HepG2 (cell line): ENCODE data around the gene VEZT. TPM values are rescaled to one million over a fixed set of nuclear protein-coding genes. Genes with fewer than 3 reads are reported as not detected.
A peak's percentile ranks its signal among the peaks of the same experiment; 100 is the strongest.

Source experiments
- ARNTL ChIP-seq: sonication (generic); formaldehyde crosslinking; IDR thresholded peaks from 2 replicates; pipeline ENCODE4 v1.4.0; 2020; ENCODE audit warnings: mild to moderate bottlenecking, missing genetic modification reagents
- GATAD2A ChIP-seq: IDR thresholded peaks from 2 replicates; pipeline ENCODE4 v1.6.1; 2016
- IKZF4 ChIP-seq: sonication (generic); formaldehyde crosslinking; IDR thresholded peaks from 2 replicates; pipeline ENCODE4 v1.5.1; 2020; ENCODE audit warnings: borderline replicate concordance, mild to moderate bottlenecking, low read depth, missing genetic modification reagents; ENCODE audit errors: not compliant biosample characterization
- MLLT10 ChIP-seq: sonication (generic); formaldehyde crosslinking; IDR thresholded peaks from 2 replicates; pipeline ENCODE4 v1.4.0; 2020; ENCODE audit warnings: missing genetic modification reagents
- MXD4 ChIP-seq: IDR thresholded peaks from 2 replicates; pipeline ENCODE4 v1.6.1; 2016; ENCODE audit warnings: mild to moderate bottlenecking, missing biosample characterization, missing genetic modification reagents
- NONO ChIP-seq, 2 experiments: fragments of 450-650 bp in 1 of 2; sonication (generic) in 1 of 2; formaldehyde crosslinking in 1 of 2; IDR thresholded peaks in 1 of 2; conservative IDR thresholded peaks in 1 of 2; 2 replicates each; pipeline versions ENCODE4 v1.6.1 to v1.8.0; 2017 to 2022; ENCODE audit warnings: mild to moderate bottlenecking in 1 of 2, missing genetic modification reagents in 1 of 2, moderate library complexity in 1 of 2
- RNF2 ChIP-seq: fragments of 450-650 bp; conservative IDR thresholded peaks from 2 replicates; pipeline ENCODE4 v1.6.1; 2016; ENCODE audit warnings: low read depth
- RXRB ChIP-seq: IDR thresholded peaks from 2 replicates; pipeline ENCODE4 v1.6.1; 2016; ENCODE audit warnings: borderline replicate concordance, missing genetic modification reagents, missing compliant biosample characterization
- SSRP1 ChIP-seq: IDR thresholded peaks from 2 replicates; pipeline ENCODE4 v1.6.1; 2016; ENCODE audit warnings: control low read depth
- ZC3H13 ChIP-seq: sonication (generic); formaldehyde crosslinking; IDR thresholded peaks from 2 replicates; pipeline ENCODE4 v1.8.1; 2023; ENCODE audit warnings: mild to moderate bottlenecking, missing genetic modification reagents, moderate library complexity
- ZFP82 ChIP-seq: sonication (generic); formaldehyde crosslinking; IDR thresholded peaks from 2 replicates; pipeline ENCODE4 v1.5.1; 2020; ENCODE audit warnings: mild to moderate bottlenecking, missing genetic modification reagents, borderline replicate concordance
- ZNF367 ChIP-seq: sonication (generic); formaldehyde crosslinking; IDR thresholded peaks from 2 replicates; pipeline ENCODE4 v1.4.0; 2020; ENCODE audit warnings: missing genetic modification reagents, borderline replicate concordance
- ZNF589 ChIP-seq: sonication (generic); formaldehyde crosslinking; conservative IDR thresholded peaks from 2 replicates; pipeline ENCODE4 v1.8.0; 2022; ENCODE audit warnings: mild to moderate bottlenecking, moderate library complexity, missing genetic modification reagents
- ZNF646 ChIP-seq: sonication (generic); formaldehyde crosslinking; IDR thresholded peaks from 2 replicates; pipeline ENCODE4 v1.9.0; 2021; ENCODE audit warnings: mild to moderate bottlenecking, missing genetic modification reagents
- ZSCAN9 ChIP-seq: IDR thresholded peaks from 2 replicates; pipeline ENCODE4 v1.6.1; 2016; ENCODE audit warnings: borderline replicate concordance
- polyA plus RNA-seq, 8 experiments: library from polyadenylated mRNA; depleted of rRNA in 3 of 8; stranded (reverse) in 7 of 8; unstranded in 1 of 8; fragments of >200 nt; fragmentation: Illumina TruSeq in 4 of 8; extraction: Trizol in 4 of 8; gene quantifications; 2 replicates each; pipeline versions ENCODE4 v1.2.1 to v1.2.3, GENCODE V29; 2011 to 2016; ENCODE audit warnings: low read depth in 4 of 8, missing spikeins in 1 of 8, mixed read lengths in 1 of 8; ENCODE audit not compliant: insufficient read depth in 1 of 8
- total RNA-seq, 5 experiments: library from RNA; depleted of rRNA; stranded (reverse); fragments of >200 nt; fragmentation: Illumina TruSeq; extraction: Trizol; gene quantifications; 2 replicates each; pipeline ENCODE4 v1.2.3, GENCODE V29; 2016; ENCODE audit warnings: low read depth in 1 of 5
- TF ChIP-seq, protein P1 (sequence below): sonication (generic); formaldehyde crosslinking; conservative IDR thresholded peaks from 2 replicates; pipeline ENCODE4 v1.4.0; 2020; ENCODE audit warnings: missing genetic modification reagents
- TF ChIP-seq, protein P2 (sequence below): sonication (generic); formaldehyde crosslinking; IDR thresholded peaks from 2 replicates; pipeline ENCODE4 v1.8.1; 2023; ENCODE audit warnings: mild to moderate bottlenecking, missing genetic modification reagents

VEZT gene
- total and polyA plus RNA-seq, 2 of the 13 experiments (the other 11 are each of a cell fraction or from before 2014, with no cell fraction given) = 35.5 to 51.6 TPM

DNA sequence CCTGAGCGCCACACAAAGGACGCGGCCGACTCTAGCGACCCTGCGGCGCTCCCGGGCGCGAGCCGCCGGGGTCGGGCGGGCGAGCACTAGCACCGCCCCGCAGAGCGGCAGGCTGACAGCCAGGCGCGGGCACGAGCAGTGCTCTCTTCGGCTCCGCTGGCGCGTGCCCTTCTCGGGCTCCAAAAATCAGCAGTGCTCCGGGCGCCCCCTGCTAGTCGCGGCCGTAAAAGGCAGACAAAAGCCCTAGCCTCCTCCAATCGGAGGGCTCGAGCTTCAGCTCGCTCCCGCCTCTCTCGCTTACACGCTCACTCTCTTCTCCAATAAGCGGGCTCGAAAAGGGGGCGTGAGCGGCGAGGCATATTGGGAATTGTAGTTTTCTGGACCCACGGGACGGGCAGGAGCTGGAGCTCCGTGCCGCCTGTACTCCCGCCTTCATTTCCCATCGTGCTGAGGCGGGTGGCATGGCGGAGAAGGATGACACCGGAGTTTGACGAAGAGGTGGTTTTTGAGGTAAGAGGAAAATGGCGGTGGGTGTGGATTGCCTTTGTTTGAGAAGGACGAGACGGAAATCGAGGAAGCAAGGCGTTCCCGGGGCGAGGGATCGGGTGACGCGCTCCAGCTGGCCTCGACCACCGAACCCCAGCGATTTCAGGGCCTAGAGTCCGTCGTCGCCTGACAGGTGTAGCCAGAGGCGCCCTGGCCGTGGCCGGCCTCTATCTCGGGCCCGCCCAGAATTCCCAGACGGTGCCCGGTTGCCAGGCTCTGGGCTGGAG is at the start of gene VEZT, which contains the start of gene FGD6 (continued):
- TF ChIP-seq ZNF367 (no peak), RXRB (CRISPR knock-in tag) (peak; percentile 16; the same call in 1 of the 2 replicates), ZNF589 (no peak; the same call in 1 of the 2 replicates), ZFP82 (CRISPR knock-in tag) (peak; percentile 17; the same call in 1 of the 2 replicates), SSRP1 (CRISPR knock-in tag) (no peak), MXD4 (CRISPR knock-in tag) (peak; percentile 77), IKZF4 (CRISPR knock-in tag) (peak; percentile 56), ARNTL (CRISPR knock-in tag) (peak; percentile 62), GATAD2A (CRISPR knock-in tag) (peak; percentile 13; the same call in 1 of the 2 replicates), ZSCAN9 (CRISPR knock-in tag) (peak; percentile 33; the same call in 1 of the 2 replicates), RNF2 (peak; percentile 93), ZNF646 (CRISPR knock-in tag) (0 out of 2 replicates have a peak, but pooled peaks have one; percentile 36), MLLT10 (CRISPR knock-in tag) (no peak), NONO (IDR thresholded peaks at IDR 0.05) (no peak), NONO (CRISPR knock-in tag; conservative IDR thresholded peaks at IDR 0.05) (peak; percentile 35; the same call in 1 of the 2 replicates), ZC3H13 (CRISPR knock-in tag) (peak; percentile 28; the same call in 1 of the 2 replicates)
- TF ChIP-seq, protein P1, sequence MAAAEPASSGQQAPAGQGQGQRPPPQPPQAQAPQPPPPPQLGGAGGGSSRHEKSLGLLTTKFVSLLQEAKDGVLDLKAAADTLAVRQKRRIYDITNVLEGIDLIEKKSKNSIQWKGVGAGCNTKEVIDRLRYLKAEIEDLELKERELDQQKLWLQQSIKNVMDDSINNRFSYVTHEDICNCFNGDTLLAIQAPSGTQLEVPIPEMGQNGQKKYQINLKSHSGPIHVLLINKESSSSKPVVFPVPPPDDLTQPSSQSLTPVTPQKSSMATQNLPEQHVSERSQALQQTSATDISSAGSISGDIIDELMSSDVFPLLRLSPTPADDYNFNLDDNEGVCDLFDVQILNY (CRISPR knock-in tag) = no peak
- TF ChIP-seq, protein P2, sequence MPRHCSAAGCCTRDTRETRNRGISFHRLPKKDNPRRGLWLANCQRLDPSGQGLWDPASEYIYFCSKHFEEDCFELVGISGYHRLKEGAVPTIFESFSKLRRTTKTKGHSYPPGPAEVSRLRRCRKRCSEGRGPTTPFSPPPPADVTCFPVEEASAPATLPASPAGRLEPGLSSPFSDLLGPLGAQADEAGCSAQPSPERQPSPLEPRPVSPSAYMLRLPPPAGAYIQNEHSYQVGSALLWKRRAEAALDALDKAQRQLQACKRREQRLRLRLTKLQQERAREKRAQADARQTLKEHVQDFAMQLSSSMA = no peak; the same call in none of the 2 replicates
